HepG2 (cell line): Measurements from ENCODE around the gene ANKS4B. TPM values are rescaled to one million over a fixed set of nuclear protein-coding genes. Genes with fewer than 3 reads are reported as not detected.

Experiments
- ATAC-seq: fragments of 200-7000 bp; cut with Tn5 transposase; 3 replicates; pipeline ENCODE4 v1.9.1; 2020; ENCODE audit warnings: mild to moderate bottlenecking, moderate library complexity
- BruUV-seq: library from RNA; stranded (reverse); fragments of 400-500 nt; replicated peaks from 2 replicates; lab custom pipeline; 2021; lab: Mats Ljungman, UMichigan
- CTCF ChIA-PET: fragments of 300-600 bp; formaldehyde crosslinking; extraction: SDS; loops from one replicate; lab custom pipeline; 2021; ENCODE audit warnings: low total read pairs, inconsistent platforms, low intra/inter-chr PET ratio; lab: Yijun Ruan, JAX
- POLR2A ChIA-PET: fragments of 350-600 bp; sonication (Branson Sonifier 250); formaldehyde crosslinking; loops from one replicate; lab custom pipeline; 2020; ENCODE audit warnings: antibody characterized with exemption, inconsistent platforms; lab: Yijun Ruan, JAX
- DNase-seq: peaks from one replicate; pipeline ENCODE4 v3.0.0-alpha.2; 2015; ENCODE audit warnings: low spot score
- FAIRE-seq: peaks from 3 replicates; lab custom pipeline; 2011; peaks lifted over from hg19 to GRCh38; lab: Jason Lieb, UNC
- H2AFZ ChIP-seq: one replicate; pipeline ENCODE4 v1.6.1; 2011; ENCODE audit warnings: low read length, inconsistent platforms
- H3K27ac ChIP-seq: fragments of 300-600 bp; 3 replicates; pipeline ENCODE4 v1.8.0; 2011; ENCODE audit warnings: mixed run types, mild to moderate bottlenecking, mixed read lengths, low read length, inconsistent platforms; ENCODE audit not compliant: insufficient read depth; ENCODE audit errors: extremely low read length
- H3K27me3 ChIP-seq, 2 experiments: fragments of 200-600 bp in 1 of 2; 2 replicates in 1 of 2; 3 replicates in 1 of 2; pipeline versions ENCODE4 v1.6.0 to v1.8.0; 2011; ENCODE audit warnings: low read length in 2 of 2, mild to moderate bottlenecking in 2 of 2, moderate library complexity in 2 of 2, inconsistent platforms in 1 of 2; ENCODE audit not compliant: insufficient read depth in 2 of 2, control insufficient read depth in 1 of 2
- H3K36me3 ChIP-seq, 2 experiments: fragments of 200-600 bp in 1 of 2; replicated peaks in 1 of 2; 2 replicates in 1 of 2; 3 replicates in 1 of 2; pipeline versions ENCODE4 v1.5.1 to v1.8.0; 2011; ENCODE audit warnings: low read length in 2 of 2, inconsistent platforms in 1 of 2; ENCODE audit not compliant: insufficient read depth in 2 of 2, control insufficient read depth in 1 of 2
- H3K4me1 ChIP-seq: 2 replicates; pipeline ENCODE4 v1.5.1; 2012; ENCODE audit warnings: low read length, inconsistent platforms; ENCODE audit not compliant: insufficient read depth
- H3K4me2 ChIP-seq: 2 replicates; pipeline ENCODE4 v1.6.0; 2011; ENCODE audit warnings: low read depth, low read length, inconsistent platforms
- H3K4me3 ChIP-seq, 3 experiments: fragments of 200-600 bp in 1 of 3; sonication (generic), shearing (Covaris generic) in 1 of 3; replicated peaks in 1 of 3; 2 replicates each; pipeline ENCODE4 v1.5.1; 2011 to 2016; ENCODE audit warnings: low read length in 3 of 3, inconsistent platforms in 2 of 3, low read depth in 2 of 3, mild to moderate bottlenecking in 2 of 3, control low read depth in 1 of 3, mixed read lengths in 1 of 3; ENCODE audit not compliant: insufficient read depth in 1 of 3
- H3K79me2 ChIP-seq: one replicate; pipeline ENCODE4 v1.6.1; 2011; ENCODE audit warnings: low read length, inconsistent platforms; ENCODE audit not compliant: insufficient read depth
- H3K9ac ChIP-seq: 2 replicates; pipeline ENCODE4 v1.6.0; 2011; ENCODE audit warnings: mild to moderate bottlenecking, low read depth, low read length, inconsistent platforms; ENCODE audit not compliant: insufficient read depth
- H3K9me3 ChIP-seq: 2 replicates; pipeline ENCODE4 v1.5.1; 2012; ENCODE audit warnings: mild to moderate bottlenecking, low read length
- H4K20me1 ChIP-seq: 2 replicates; pipeline ENCODE4 v1.6.0; 2011; ENCODE audit warnings: inconsistent platforms, mild to moderate bottlenecking, low read length, moderate library complexity; ENCODE audit not compliant: insufficient read depth
- CC2D1A ChIP-seq: sonication (generic); formaldehyde crosslinking; IDR thresholded peaks from 2 replicates; pipeline ENCODE4 v1.8.1; 2023; ENCODE audit warnings: mild to moderate bottlenecking, missing genetic modification reagents
- DR1 ChIP-seq: sonication (generic); formaldehyde crosslinking; IDR thresholded peaks from 2 replicates; pipeline ENCODE4 v1.8.0; 2021; ENCODE audit warnings: mild to moderate bottlenecking, missing genetic modification reagents, inconsistent platforms
- KDM1A ChIP-seq: IDR thresholded peaks from 2 replicates; pipeline ENCODE4 v1.6.1; 2016; ENCODE audit warnings: missing compliant biosample characterization
- NFIB ChIP-seq: sonication (generic); formaldehyde crosslinking; IDR thresholded peaks from 2 replicates; pipeline ENCODE4 v1.9.0; 2021; ENCODE audit warnings: missing genetic modification reagents, mild to moderate bottlenecking, borderline replicate concordance
- NFYC ChIP-seq: IDR thresholded peaks from 2 replicates; pipeline ENCODE4 v1.6.1; 2016; ENCODE audit warnings: missing genetic modification reagents, missing compliant biosample characterization
- POLR2A ChIP-seq, 2 experiments: IDR thresholded peaks; 2 replicates each; pipeline ENCODE4 v1.6.1; 2011; ENCODE audit warnings: low read depth in 2 of 2, low read length in 2 of 2, mild to moderate bottlenecking in 1 of 2, moderate library complexity in 1 of 2; ENCODE audit not compliant: insufficient read depth in 1 of 2
- SAFB2 ChIP-seq: sonication (generic); formaldehyde crosslinking; IDR thresholded peaks from 2 replicates; pipeline ENCODE4 v1.5.1; 2020; ENCODE audit warnings: missing genetic modification reagents, low read depth, mild to moderate bottlenecking, borderline replicate concordance
- ZNF563 ChIP-seq: sonication (generic); formaldehyde crosslinking; IDR thresholded peaks from 2 replicates; pipeline ENCODE4 v1.8.0; 2022; ENCODE audit warnings: mild to moderate bottlenecking, moderate library complexity, missing genetic modification reagents
- ZNF598 ChIP-seq: sonication (generic); formaldehyde crosslinking; IDR thresholded peaks from 2 replicates; pipeline ENCODE4 v1.5.1; 2020; ENCODE audit warnings: mild to moderate bottlenecking, missing genetic modification reagents, borderline replicate concordance
- ZNF709 ChIP-seq: sonication (generic); formaldehyde crosslinking; IDR thresholded peaks from 2 replicates; pipeline ENCODE4 v1.5.0; 2020; ENCODE audit warnings: mild to moderate bottlenecking, missing genetic modification reagents
- ZNF790 ChIP-seq: sonication (generic); formaldehyde crosslinking; IDR thresholded peaks from 2 replicates; pipeline ENCODE4 v1.8.0; 2022; ENCODE audit warnings: missing genetic modification reagents, mild to moderate bottlenecking, borderline replicate concordance
- WGBS: methylation state at CpG from one replicate; pipeline ENCODE4 v1.1.6; 2017; ENCODE audit warnings: low lambda C conversion rate; 5-methylcytosine and 5-hydroxymethylcytosine counted together
- in situ Hi-C: cut with HindIII; loops from 2 replicates; pipeline ENCODE4 v1.10.0; 2017; ENCODE audit warnings: low pct_unique_long_range_greater_than_20kb; ENCODE audit not compliant: extremely low pct_ligation_motif_present
- intact Hi-C: fragments of 100-400 bp; cut with micrococcal nuclease; formaldehyde crosslinking; loops from one replicate; pipeline ENCODE4 v1.10.0; 2022; ENCODE audit not compliant: unreplicated experiment
- polyA plus RNA-seq, 8 experiments: library from polyadenylated mRNA; depleted of rRNA in 3 of 8; stranded (reverse) in 7 of 8; unstranded in 1 of 8; fragments of >200 nt; fragmentation: Illumina TruSeq in 4 of 8; extraction: Trizol in 4 of 8; gene quantifications; 2 replicates each; pipeline versions ENCODE4 v1.2.1 to v1.2.3, GENCODE V29; 2011 to 2016; ENCODE audit warnings: low read depth in 4 of 8, missing spikeins in 1 of 8, mixed read lengths in 1 of 8; ENCODE audit not compliant: insufficient read depth in 1 of 8
- total RNA-seq, 5 experiments: library from RNA; depleted of rRNA; stranded (reverse); fragments of >200 nt; fragmentation: Illumina TruSeq; extraction: Trizol; gene quantifications; 2 replicates each; pipeline ENCODE4 v1.2.3, GENCODE V29; 2016; ENCODE audit warnings: low read depth in 1 of 5
- TF ChIP-seq, protein P1 (sequence below): sonication (generic); formaldehyde crosslinking; IDR thresholded peaks from 2 replicates; pipeline ENCODE4 v1.5.1; 2020; ENCODE audit warnings: mild to moderate bottlenecking, missing genetic modification reagents, borderline replicate concordance
- TF ChIP-seq, protein P2 (sequence below): sonication (generic); formaldehyde crosslinking; IDR thresholded peaks from 2 replicates; pipeline ENCODE4 v1.5.0; 2020; ENCODE audit warnings: missing genetic modification reagents, mild to moderate bottlenecking, borderline replicate concordance
- TF ChIP-seq, protein P3 (sequence below): IDR thresholded peaks from 2 replicates; pipeline ENCODE4 v1.6.1; 2016; ENCODE audit warnings: low read depth, control low read depth

The ANKS4B gene
- total and polyA plus RNA-seq, 2 of the 13 experiments (the other 11 are each of a cell fraction or from before 2014, with no cell fraction given): 6.5 to 30.0 TPM

- ATAC-seq: no peak
- peaks cover 75% of the 10 kb centered on the region for H3K4me1 ChIP-seq
- H3K36me3 ChIP-seq: no peaks in the 10 kb centered on the region
- no peaks in the 10 kb centered on the region for H3K27me3 ChIP-seq
- no peak overlapping the region for H2AFZ ChIP-seq
- no TSS peak for BruUV-seq
- H3K9ac ChIP-seq: peak overlapping the region; percentile 24; the same call in 1 of the 2 replicates
- peak overlapping the region in 2 of 3 experiments; percentile 45 to 50; a peak in 3 of 6 replicates for H3K4me3 ChIP-seq
- no peak for DNase-seq
- intact Hi-C loops: no loop called here
- H4K20me1 ChIP-seq: no peaks in the 10 kb centered on the region
- CTCF ChIA-PET: no interaction called here
- H3K9me3 ChIP-seq: no peaks in the 10 kb centered on the region
- in situ Hi-C loops: no loop called here
- WGBS: 85% methylated on average over 12 of the region's 12 CpGs
- POLR2A ChIA-PET: interaction anchor here (0.8 to 2.5 kb wide), 5 partner anchors 20 to 75 kb away, joined by 4 to 17 read pairs (median 6); partner anchors contain the start of gene ANKS4B
- H3K79me2 ChIP-seq: no peaks in the 10 kb centered on the region
- H3K4me2 ChIP-seq: peak overlapping the region; percentile 76
- H3K27ac ChIP-seq: peak overlapping the region; percentile 46
- no peak for FAIRE-seq
- TF ChIP-seq ZNF790 (CRISPR knock-in tag) (no peak), CC2D1A (CRISPR knock-in tag) (peak; percentile 88; the same call in 1 of the 2 replicates), KDM1A (0 out of 2 replicates have a peak, but pooled peaks have one; percentile 6), NFYC (CRISPR knock-in tag) (no peak), ZNF598 (no peak), SAFB2 (CRISPR knock-in tag) (peak; percentile 31; the same call in 1 of the 2 replicates), ZNF709 (CRISPR knock-in tag) (0 out of 2 replicates have a peak, but pooled peaks have one; percentile 23), NFIB (CRISPR knock-in tag) (0 out of 2 replicates have a peak, but pooled peaks have one; percentile 55), DR1 (CRISPR knock-in tag) (no peak), ZNF563 (0 out of 2 replicates have a peak, but pooled peaks have one; percentile 31), POLR2A (IDR thresholded peaks at IDR 0.05; ENCODE audit: insufficient read depth in 1 of 2, low read depth in 2 of 2, low read length in 2 of 2) (no peak)
- TF ChIP-seq, protein P1, sequence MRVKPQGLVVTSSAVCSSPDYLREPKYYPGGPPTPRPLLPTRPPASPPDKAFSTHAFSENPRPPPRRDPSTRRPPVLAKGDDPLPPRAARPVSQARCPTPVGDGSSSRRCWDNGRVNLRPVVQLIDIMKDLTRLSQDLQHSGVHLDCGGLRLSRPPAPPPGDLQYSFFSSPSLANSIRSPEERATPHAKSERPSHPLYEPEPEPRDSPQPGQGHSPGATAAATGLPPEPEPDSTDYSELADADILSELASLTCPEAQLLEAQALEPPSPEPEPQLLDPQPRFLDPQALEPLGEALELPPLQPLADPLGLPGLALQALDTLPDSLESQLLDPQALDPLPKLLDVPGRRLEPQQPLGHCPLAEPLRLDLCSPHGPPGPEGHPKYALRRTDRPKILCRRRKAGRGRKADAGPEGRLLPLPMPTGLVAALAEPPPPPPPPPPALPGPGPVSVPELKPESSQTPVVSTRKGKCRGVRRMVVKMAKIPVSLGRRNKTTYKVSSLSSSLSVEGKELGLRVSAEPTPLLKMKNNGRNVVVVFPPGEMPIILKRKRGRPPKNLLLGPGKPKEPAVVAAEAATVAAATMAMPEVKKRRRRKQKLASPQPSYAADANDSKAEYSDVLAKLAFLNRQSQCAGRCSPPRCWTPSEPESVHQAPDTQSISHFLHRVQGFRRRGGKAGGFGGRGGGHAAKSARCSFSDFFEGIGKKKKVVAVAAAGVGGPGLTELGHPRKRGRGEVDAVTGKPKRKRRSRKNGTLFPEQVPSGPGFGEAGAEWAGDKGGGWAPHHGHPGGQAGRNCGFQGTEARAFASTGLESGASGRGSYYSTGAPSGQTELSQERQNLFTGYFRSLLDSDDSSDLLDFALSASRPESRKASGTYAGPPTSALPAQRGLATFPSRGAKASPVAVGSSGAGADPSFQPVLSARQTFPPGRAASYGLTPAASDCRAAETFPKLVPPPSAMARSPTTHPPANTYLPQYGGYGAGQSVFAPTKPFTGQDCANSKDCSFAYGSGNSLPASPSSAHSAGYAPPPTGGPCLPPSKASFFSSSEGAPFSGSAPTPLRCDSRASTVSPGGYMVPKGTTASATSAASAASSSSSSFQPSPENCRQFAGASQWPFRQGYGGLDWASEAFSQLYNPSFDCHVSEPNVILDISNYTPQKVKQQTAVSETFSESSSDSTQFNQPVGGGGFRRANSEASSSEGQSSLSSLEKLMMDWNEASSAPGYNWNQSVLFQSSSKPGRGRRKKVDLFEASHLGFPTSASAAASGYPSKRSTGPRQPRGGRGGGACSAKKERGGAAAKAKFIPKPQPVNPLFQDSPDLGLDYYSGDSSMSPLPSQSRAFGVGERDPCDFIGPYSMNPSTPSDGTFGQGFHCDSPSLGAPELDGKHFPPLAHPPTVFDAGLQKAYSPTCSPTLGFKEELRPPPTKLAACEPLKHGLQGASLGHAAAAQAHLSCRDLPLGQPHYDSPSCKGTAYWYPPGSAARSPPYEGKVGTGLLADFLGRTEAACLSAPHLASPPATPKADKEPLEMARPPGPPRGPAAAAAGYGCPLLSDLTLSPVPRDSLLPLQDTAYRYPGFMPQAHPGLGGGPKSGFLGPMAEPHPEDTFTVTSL (CRISPR knock-in tag): no peak
- TF ChIP-seq, protein P2, sequence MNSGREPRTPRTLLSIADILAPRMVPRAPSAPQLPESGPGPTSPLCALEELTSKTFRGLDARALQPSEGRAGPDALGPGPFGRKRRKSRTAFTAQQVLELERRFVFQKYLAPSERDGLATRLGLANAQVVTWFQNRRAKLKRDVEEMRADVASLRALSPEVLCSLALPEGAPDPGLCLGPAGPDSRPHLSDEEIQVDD (CRISPR knock-in tag): no peak
- TF ChIP-seq, protein P3, sequence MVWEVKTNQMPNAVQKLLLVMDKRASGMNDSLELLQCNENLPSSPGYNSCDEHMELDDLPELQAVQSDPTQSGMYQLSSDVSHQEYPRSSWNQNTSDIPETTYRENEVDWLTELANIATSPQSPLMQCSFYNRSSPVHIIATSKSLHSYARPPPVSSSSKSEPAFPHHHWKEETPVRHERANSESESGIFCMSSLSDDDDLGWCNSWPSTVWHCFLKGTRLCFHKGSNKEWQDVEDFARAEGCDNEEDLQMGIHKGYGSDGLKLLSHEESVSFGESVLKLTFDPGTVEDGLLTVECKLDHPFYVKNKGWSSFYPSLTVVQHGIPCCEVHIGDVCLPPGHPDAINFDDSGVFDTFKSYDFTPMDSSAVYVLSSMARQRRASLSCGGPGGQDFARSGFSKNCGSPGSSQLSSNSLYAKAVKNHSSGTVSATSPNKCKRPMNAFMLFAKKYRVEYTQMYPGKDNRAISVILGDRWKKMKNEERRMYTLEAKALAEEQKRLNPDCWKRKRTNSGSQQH (CRISPR knock-in tag): 0 out of 2 replicates have a peak, but pooled peaks have one; percentile 44
Observed at GRCh38 chr16:21262779-21263639, 29.5 kb downstream of the ANKS4B start.
